ENCODE results near the gene PTPRG. TPM values are rescaled to one million over a fixed set of nuclear protein-coding genes. Genes with fewer than 3 reads are reported as not detected.

PTPRG gene
- polyA plus RNA-seq, 10 donors, result 25.7 to 37.0 (median 33.0) TPM

DNA sequence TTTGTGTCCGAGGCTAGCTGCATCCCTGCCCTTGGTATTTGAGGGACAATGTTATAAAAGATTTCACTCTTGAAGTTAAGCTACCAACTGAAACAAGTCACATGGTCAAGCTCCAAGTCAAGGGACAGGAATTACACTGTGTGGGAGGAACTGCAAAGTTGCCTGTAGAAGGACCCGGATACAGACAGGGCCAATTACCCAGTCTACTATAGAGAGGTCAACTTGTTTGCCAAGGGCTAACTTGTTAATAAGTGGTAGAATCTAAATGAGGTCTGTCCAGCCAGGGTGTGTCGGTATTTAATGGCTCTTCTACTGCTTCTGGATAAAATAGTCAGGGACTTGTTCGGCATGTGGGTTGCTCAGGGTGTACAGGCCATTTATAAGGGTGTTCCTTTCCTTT, 55.7 kb downstream of the PTPRG start:
- no peak for DNase-seq

GRCh38 chr3:61617651-61618050, 56.3 kb downstream of the PTPRG start:
- peak in 1 of 3 donors; percentile 39 for DNase-seq

- DNase-seq, result no peak
These were observed 56.9 kb downstream of the PTPRG start for GRCh38 chr3:61618231-61618630.

GRCh38 chr3:61618871-61619270, 57.5 kb downstream of the PTPRG start:
- DNase-seq, result no peak

DNA sequence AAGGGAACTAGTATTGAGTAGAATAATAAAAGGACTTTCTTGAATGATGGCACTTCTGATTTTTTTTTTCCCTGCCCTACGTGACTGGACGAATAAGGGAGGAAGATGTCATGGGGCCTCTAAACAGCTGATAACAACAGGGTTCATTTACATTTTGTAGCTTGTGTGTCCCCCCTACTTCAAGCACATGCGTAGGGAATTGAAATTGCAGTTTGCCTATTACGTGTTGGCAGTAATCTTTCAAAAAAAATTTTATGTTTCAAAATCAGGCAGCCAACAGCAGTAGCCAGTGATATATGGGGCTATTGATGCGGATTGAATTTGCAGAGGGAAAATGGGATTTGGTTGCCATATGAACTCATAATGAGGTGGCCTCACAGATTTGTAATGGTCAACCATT, 58.7 kb downstream of the PTPRG start:
- no peak for DNase-seq

- DNase-seq, result no peak
These were observed 62.9 kb downstream of the PTPRG start for GRCh38 chr3:61624300-61624699.

DNA sequence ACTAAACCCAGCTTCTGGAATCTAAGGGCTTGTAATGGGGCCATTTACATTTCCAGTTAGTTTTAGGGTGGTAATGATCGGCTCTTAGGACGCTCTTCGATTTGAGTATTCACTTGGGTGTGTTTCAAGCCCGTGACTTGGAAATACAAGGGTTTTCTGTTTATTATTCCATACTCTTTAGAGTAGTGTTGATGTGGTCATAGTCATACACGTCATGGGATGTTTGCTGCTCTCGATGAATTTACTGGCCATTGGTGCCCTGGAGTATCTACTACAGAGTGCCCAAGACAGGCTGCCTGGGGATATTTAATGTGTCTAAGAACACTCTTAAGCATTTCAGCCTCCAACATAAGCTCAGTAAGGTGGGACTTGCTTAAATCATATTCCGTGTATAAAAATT, 64.1 kb downstream of the PTPRG start:
- no peak for DNase-seq

- DNase-seq, result no peak
These were observed 65.1 kb downstream of the PTPRG start for GRCh38 chr3:61626484-61626883.

GRCh38 chr3:61627768-61628185, 66.4 kb downstream of the PTPRG start:
- DNase-seq, result peak; percentile 47 to 86 (median 71)

DNA sequence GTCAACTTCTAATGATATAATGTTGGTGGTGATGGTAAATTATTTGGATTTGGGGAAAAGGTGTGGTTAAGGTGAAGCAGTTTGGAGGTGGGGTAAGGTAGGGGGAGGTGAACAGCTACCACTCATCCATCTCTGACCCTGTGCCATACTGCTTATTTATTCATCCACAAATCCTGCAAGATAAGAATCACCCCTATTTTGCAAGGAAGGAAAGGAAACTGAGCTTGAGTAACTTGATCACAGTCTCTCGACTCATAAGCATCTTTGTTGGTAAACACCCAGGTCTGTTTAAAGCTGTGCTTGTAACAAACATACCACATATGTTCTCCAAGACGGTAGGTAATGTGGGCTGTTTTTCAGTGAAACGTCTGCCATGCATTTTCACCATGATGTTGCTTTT, 67.3 kb downstream of the PTPRG start:
- DNase-seq, result no peak

DNA sequence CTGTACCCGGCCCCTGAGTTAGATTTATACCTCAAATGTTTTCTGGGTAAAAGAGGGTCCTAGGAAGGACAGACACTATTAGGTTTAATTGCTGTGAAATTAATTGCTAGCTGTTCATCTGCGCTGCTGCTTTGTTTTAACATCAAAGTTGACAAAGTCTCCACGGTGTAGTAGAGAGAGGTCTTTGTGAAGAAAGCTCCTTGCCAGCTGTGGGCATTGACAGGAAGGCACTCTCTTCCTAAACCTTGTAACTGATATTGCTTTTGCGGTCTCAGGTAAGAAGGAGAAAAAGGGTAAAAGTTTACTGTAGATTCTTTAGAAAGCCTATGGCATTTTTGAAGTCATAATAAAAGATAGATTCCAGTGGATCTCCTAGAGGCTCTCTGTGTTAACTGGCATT, 68.1 kb downstream of the PTPRG start:
- no peak for DNase-seq

DNA sequence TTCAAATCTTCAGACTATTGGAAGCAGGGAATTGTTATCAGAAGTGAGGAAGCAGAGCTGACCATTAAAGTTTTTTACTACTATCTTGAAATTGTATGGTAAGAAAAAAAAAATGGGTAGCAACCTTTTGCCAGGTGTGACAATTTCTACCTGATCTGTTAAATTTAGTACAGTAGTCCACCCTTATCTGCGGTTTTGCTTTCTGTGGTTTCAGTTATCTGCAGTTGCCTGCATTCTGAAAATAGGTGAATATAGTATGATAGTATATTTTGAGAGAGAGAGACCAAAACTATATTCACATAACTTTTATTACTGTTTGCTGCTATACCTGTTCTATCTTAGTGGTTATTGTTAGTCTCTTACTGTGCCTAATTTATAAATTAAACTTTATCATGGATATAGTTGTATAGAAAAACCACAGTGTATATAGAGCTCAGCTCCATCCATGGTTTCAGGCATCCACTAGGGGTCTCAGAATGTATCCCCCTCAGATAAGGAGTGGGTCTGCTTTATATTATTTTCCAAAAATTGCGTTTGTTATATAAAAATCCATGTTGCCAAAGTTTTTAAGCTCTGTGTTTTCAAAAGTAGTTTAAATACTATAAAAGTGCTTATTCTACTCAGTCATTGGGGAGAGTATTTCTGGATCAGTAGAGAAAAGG, 69.9 kb downstream of the PTPRG start:
- DNase-seq, result no peak

DNA sequence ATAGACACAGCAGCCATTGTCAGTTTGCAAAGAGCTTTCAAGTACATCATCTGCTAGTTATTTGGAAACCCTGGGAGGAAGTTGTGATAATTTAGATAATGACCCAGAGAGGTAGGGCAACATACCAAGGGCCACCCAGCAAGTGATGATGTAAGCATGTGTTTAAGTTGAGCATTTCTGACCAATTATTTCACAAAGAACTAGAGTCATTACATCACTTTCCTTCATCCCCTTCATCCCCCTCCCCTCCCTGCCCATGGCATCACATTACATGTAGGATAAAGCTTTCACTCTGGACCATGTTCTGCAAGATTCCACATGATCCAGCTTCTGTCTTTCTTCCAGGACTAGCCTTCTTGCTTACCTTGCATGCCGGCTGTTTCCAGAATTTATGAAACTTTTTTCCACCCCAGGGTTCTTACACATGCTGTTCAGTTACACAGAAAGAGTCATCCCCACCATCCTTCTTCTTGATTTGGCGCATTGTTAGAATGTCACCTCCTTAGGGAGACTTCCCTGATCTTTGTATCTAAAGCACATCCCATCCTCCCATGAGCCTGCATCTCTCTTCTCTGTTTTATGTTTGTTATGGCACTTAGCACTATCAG, 71.3 kb downstream of the PTPRG start:
- no peak for DNase-seq

GRCh38 chr3:61634678-61635077, 73.3 kb downstream of the PTPRG start:
- DNase-seq, result peak in 1 of 3 donors; percentile 43

DNA sequence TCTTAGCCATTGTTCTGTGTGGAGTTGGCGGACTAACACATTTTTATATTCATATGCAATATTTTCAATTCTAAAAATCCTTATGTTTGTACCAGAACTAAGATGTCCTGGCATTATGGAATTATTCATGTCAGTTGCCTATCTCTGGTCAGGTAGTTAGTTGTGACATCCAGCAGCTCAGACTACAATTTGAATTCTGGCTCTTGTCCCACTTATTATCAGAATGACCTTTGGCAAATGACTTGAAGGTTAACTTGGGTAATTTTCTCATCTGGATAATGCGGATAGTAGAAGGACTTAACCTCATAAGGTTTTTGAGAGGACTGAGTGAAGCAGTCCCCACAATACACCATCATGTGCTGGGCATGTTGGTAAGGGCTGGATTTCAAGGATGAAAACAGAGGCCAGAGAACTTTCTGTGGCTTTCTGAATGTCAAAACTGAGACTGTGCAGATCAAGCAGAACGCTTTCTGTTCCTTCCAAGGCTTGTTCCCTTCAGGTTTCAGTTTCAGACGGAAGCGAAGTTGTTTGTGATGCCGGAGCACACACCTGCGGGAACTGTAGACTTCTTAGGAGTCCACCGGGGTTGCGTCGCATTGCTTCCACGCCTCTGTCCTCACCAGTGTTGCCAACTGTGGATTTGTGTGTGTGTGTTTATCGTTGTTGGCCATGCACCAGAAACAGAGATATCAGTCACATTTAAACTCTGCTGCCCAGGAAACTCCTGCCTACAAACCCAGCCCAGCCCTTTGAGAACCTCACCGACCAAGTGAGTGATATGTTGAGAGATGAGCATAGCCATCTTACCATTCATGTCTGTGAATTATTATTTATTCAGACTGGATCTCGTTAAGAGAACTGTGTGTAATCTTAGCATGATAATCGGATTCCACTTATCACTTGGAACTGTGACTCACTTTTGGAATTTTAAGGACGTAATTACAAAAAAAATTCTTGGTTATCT, 76.0 kb downstream of the PTPRG start:
- peak in 1 of 3 donors; percentile 42 for DNase-seq

- no peak for DNase-seq
These were observed 77.4 kb downstream of the PTPRG start for GRCh38 chr3:61638741-61639140.

DNA sequence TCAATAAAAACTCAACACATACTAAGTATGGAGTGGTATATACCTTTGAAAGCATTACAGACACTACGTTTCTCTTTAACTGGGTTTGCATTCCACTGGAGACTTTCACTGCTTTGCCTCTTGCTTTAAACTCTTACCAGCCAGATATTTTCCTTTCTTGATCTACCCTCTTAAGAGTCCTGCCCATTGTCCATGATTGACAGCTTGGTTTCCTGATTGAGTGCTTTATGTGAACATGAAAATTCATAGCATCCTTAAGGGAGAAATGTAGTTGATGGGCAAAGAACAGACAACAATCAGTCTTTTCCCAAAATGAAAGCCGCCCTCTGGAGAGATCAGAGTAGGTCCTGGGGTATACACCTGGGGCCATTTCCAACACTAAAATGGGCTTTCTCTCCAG, 78.6 kb downstream of the PTPRG start:
- no peak for DNase-seq

- DNase-seq, result no peak
These were observed 83.8 kb downstream of the PTPRG start for GRCh38 chr3:61645148-61645547.

GRCh38 chr3:61646360-61646759, 85.0 kb downstream of the PTPRG start:
- DNase-seq, result no peak

GRCh38 chr3:61646851-61647525, 85.6 kb downstream of the PTPRG start:
- peak in 2 of 3 donors; percentile 56 to 82 for DNase-seq

- no peak for DNase-seq
These were observed 87.1 kb downstream of the PTPRG start for GRCh38 chr3:61648481-61648880.
